HTR-8/SVneo (cell line): Measurements from ENCODE around the gene PSMB10.
A peak's percentile ranks its signal among the peaks of the same experiment; 100 is the strongest.
"Not testable (repeated sequence)": the region's sequence is repeated elsewhere in the genome, so short reads cannot be mapped to it uniquely, and the experiment has no call there.

Experiments used
- DNase-seq: peaks from one replicate; pipeline ENCODE4 v3.0.0; 2011; ENCODE audit warnings: low spot score, mixed read lengths; ENCODE audit not compliant: insufficient read length
- FAIRE-seq: peaks from 2 replicates; lab custom pipeline; 2011; peaks lifted over from hg19 to GRCh38; lab: Jason Lieb, UNC

PSMB10 gene

DNA sequence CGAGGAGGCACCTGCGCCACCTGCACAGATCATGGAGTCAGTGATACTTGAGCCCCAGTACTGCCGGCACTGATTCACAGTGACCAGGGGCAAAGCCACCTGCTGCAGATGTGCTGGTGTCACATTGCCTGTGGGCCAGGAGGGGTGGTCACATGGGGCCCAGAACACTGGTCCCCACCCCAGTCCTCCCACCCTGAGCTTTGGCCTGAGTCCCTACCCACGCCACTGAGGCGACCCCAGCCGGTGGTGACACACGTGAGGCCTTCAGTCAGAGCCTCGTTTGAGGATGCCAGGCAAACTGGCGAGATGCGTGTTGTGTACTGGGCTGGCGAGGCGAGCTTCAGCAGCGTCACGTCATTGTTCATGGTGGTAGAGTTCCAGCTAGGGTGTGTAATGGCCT is 6.5 kb downstream of the PSMB10 start:
- no peak for DNase-seq
- FAIRE-seq = no peak

- peak; percentile 82 for DNase-seq
- FAIRE-seq = peak; percentile 98
Observed at GRCh38 chr16:67928561-67929364, 7.9 kb downstream of the PSMB10 start.

DNA sequence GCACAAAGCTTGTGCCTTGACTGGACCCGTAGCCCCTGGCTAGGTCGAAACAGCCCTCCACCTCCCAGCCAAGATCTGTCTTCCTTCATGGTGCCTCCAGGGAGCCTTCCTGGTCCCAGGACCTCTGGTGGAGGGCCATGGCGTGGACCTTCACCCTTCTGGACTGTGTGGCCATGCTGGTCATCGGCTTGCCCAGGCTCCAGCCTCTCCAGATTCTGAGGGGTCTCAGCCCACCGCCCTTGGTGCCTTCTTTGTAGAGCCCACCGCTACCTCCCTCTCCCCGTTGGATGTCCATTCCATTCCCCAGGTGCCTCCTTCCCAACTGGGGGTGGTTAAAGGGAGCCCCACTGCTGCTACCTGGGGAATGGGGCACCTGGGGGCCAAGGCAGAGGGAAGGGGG is 8.5 kb downstream of the PSMB10 start:
- FAIRE-seq = no peak
- no peak for DNase-seq

DNA sequence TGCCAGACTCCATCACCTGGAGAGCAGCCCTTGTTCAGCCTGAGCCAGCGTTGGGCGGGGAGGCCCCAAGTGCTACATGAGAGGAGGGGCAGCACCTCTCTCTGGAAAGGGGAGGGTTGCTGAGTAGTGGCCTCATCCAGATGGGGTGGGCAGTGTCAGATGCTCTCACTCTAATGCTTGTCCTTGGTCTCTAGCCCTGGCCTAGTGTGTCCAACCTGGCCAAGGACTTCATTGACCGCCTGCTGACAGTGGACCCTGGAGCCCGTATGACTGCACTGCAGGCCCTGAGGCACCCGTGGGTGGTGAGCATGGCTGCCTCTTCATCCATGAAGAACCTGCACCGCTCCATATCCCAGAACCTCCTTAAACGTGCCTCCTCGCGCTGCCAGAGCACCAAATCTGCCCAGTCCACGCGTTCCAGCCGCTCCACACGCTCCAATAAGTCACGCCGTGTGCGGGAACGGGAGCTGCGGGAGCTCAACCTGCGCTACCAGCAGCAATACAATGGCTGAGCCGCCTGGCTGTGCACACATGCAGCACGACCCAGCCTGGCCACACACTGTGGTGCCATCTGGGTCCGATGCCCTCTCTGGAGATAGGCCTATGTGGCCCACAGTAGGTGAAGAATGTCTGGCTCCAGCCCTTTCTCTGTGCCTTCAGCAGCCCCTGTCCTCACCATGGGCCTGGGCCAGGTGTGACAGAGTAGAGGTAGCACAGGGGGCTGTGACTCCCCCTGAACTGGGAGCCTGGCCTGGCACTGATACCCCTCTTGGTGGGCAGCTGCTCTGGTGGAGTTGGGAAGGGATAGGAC is 9.3 kb downstream of the PSMB10 start:
- DNase-seq = no peak
- FAIRE-seq = no peak

GRCh38 chr16:67926181-67926750 is 10.4 kb downstream of the PSMB10 start:
- no peak for FAIRE-seq
- no peak for DNase-seq

GRCh38 chr16:67924140-67924906 is 12.3 kb downstream of the PSMB10 start:
- DNase-seq = no peak

GRCh38 chr16:67923414-67924116 is 13.1 kb downstream of the PSMB10 start:
- DNase-seq (no peak), FAIRE-seq (no peak)

More at GRCh38 chr16:67924140-67924906, 12.3 kb downstream of the PSMB10 start:
- no peak for FAIRE-seq

DNA sequence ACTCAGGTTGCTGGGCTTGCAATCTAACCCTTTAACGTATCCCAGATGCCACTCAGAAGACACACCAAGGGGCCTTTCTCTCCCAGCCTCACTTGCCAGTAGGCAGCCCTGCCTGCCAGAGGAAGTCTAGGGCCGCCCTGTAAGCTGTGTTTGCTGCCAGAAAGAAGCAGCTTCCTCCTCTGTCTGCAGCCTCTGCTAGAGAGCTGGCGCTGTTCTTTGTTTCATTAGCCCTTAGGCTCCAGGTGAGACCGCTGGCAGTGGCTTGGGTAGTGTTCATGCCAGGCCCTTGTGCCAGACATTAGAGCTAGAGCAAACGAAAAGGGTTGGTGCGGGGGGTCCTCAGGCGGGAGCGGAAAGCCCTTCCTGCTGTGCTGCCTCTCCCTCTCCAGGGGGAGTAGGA is 13.9 kb downstream of the PSMB10 start:
- FAIRE-seq (no peak), DNase-seq (no peak)

DNA sequence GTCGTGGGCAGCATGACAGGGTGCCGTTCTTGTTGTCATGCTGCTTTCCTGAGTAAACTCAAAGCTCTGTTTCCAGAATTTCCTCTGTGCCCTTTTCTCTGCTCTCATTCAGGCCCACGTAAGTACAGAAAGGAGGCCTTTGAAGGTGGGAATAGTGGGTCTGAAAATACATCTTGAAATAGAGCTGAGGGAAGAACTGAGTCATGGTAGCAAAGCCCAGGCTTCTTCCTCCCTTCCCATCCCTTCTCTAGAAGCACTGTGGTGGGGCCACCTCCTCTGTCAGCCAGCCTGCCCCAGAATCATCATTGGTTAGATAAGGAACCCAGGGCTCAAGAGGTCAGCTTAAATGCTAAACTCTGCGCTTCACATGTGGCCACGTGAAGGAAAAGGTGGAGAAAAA is 14.4 kb downstream of the PSMB10 start:
- no peak for FAIRE-seq

DNA sequence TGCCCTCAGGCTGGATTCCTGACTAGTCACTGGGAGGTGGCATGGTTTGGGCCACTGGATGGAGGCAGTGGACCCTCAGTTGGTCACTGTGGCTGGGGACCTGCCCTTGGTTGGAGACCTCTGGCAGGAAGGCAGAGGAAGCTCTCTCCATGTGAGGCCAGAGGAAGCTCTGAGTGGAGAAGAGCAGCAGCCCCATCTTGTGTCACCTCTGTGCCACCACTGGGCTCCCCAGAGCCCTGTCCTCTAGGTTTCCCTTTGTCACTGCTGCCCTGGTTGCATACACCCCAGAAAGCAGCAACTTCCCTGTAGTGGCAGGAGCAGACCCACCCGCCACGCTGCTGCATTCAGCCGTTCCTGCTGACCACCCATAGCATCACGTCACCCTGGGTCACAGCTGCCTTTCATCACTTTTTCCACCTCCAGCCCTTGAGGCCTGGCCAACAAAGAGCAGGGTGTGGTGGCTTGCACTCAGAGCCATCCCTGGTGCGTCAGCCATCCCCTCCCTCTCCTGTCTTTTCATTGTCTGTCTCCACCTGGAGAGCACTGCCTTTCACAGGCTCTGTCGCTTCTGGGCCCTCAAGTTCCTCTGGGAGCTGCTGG is 16.9 kb downstream of the PSMB10 start:
- no peak for FAIRE-seq

More for the DNA sequence above, 14.4 kb downstream of the PSMB10 start:
- no peak for DNase-seq

DNA sequence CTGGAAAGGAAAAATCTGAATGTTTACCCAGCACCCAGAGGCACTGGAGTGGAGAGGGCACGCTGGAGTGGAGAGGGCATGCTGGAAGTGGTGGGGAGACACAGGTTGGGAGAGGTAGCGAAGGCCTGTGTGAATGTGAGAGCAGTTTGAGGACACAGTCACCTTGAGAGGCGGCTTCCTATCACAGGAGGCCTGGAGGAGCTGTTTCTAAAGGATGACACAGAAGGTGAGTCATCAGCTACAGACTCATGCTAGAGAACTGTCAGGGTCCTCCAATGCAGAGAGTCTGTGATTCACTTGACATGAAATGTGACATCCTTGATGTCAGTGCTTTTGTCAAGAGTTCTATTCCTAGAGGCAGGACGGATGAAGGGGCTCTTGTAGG is 18.8 kb downstream of the PSMB10 start:
- no peak for FAIRE-seq
- DNase-seq = peak; percentile 93

More for the DNA sequence above, 16.9 kb downstream of the PSMB10 start:
- DNase-seq = no peak

- DNase-seq (no peak), FAIRE-seq (peak; percentile 90)
Observed at GRCh38 chr16:67917140-67917851, 19.4 kb downstream of the PSMB10 start.

- FAIRE-seq = no peak
- DNase-seq = no peak
Observed at GRCh38 chr16:67915831-67916723, 20.6 kb downstream of the PSMB10 start.

DNA sequence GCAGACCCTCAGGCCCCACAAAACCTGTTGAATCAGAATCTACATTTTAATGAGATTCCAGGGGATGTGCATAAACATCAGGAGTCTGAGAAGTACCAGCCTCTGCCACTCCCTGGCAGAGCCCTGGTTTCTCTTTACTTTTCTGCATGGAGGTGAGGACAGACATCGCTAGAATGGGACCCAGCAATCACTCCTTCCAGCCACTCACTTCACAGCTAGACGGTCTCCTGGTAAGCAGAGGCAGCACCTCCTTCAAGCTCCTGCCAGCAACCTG is 21.2 kb downstream of the PSMB10 start:
- FAIRE-seq, DNase-seq: not testable (repeated sequence)

DNA sequence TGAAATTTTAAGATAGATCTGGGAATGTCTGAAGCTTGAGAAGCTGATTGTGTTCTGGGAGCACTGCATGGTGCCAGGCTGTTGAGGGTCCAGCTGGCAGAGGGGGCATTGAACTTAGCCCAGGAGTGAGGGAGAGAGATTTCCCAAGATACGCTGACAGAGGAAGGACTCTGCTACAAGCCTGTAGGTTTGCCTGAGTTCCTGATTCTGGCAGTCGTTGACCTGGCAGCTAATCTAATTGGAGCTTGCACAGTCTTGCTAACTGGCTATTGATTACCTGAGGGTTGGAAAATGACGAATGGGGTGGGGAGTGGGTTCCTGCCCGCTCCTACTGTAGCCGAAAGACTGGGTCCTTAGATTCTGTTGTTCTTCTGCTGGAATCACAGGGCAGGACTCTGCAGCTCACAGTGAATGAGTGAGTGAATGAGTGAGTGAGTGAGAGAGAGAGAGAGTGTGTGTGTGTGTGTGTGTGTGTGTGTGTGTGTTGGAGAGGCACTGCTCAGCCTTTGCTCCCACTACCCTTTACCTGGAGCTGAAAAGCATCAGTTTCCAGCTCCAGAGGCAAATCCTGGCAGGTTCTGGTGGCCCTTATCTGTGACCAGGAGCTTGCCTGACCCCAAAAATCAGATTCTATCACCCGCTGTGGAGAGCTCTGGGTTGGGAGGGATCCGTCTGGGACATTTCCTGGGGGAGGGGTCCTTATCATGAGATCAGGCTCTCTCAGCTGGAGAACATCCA is 21.7 kb downstream of the PSMB10 start:
- FAIRE-seq (no peak), DNase-seq (no peak)

GRCh38 chr16:67910158-67910557 is 26.5 kb downstream of the PSMB10 start:
- DNase-seq (peak; percentile 43), FAIRE-seq (no peak)

- FAIRE-seq = peak; percentile 57
Observed at GRCh38 chr16:67909056-67909742, 27.5 kb downstream of the PSMB10 start.

More at GRCh38 chr16:67909056-67909742, 27.5 kb downstream of the PSMB10 start:
- no peak for DNase-seq
